HG02840 (cell line): ENCODE results near the gene ZNF136.

Experiments
- ATAC-seq: cut with Tn5 transposase; IDR thresholded peaks from one replicate; pipeline ENCODE4 v1.9.1; 2021; ENCODE audit warnings: mild to moderate bottlenecking, moderate library complexity, moderate number of reproducible peaks; ENCODE audit not compliant: unreplicated experiment, low FRiP score

Gene ZNF136

DNA sequence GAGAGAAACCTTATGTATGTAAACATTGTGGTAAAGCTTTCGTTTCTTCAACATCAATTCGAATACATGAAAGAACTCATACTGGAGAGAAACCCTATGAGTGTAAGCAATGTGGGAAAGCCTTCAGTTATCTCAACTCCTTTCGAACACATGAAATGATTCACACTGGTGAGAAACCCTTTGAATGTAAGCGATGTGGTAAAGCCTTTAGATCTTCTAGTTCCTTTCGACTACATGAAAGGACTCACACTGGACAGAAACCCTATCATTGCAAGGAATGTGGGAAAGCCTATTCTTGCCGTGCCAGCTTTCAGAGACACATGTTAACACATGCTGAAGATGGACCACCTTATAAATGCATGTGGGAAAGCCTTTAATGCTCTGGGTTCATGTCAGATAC lies 24.7 kb downstream of the ZNF136 start:
- no peak for ATAC-seq

DNA sequence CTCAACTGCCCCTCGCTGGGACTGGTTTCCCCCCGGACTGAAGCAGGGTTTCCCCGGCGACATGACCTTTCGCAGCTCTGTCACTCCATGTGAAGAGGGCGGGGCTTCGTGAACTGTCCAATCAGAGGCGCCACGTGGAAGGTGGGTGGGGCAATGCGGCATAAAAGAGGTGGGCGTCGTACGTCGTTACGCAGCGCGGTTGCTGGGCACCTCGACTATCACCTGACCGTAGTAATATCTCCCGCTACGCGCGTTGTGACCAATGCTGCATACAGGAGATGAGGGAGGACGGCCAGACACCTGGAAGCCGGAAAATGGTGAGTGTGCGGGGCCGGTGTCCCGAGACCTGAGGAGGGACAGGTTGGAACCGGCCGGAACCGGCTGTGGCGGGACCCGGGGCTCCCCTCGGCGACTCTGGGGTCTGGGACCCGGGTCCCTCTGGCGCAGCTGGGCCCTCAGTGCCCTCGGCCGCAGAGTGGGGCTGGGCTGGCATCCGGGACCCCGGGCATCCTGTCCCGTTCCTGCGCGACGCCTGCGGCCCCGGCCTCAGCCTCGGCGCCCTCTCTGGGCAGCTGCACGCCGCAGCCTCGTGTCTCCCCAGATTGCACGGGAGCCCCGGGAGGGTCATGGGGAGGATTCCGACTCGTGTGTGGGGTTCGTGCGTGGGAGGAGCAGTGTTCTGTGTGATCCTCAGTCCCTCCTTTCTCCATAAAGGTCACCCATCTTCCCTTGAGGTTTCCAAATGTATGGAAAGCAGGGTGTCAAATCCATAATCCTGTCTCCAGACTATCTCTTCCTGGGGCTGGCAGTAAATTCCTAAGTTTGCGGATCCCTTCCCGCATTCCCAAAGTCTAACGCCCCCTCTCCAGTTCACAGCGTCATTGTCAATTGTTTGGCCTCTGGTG lies 32.2 kb downstream of the ZNF136 start:
- ATAC-seq, result no peak

DNA sequence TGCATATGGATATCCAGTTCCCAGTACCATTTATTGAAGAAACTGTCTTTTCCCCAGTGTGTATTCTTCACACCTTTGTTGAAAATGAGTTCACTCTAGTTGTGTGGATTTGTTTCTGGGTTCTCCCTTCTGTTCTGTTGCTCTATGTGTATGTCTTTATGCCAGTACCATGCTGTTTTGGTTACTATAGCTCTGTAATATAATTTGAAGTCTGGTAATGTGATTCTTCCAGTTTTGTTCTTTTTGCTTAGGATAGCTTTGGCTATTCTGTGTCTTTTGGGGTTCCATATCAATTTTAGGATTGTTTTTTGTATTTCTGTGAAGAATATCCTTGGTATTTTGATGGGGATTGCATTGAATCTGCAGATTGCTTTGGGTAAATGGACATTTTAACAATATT lies 35.2 kb downstream of the ZNF136 start:
- ATAC-seq, result no peak

DNA sequence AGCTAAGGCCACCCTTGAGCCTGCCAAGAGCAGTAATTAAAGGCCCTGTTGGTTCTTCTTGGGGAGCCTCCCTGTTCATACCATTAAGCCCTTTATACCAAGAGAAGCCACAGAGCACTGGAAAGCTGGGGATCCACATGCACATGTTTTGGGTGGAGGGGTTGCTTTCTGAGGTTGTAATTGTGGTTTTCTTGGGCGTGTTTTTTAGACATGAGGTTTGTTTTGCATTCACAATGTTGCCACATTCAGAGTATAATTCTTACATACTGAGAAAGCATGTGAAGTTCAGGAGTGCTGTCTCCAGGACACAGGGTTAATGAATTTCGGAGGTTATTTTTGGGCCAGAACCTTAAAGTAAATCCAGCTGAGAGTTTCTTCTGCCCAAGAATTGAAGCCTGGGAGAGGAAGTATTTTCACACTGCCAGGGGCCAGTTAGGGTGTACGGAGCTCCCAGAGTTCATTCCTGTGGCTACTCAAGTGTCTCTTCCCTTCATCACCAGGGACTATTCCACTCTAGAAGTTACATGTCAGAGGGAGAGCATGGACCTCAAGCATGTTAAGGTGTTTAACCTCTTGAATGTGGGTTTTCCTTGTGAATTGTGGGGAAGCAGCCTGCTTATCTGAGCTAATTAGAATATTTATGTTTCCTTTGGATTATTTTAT lies 37.0 kb downstream of the ZNF136 start:
- ATAC-seq, result no peak

DNA sequence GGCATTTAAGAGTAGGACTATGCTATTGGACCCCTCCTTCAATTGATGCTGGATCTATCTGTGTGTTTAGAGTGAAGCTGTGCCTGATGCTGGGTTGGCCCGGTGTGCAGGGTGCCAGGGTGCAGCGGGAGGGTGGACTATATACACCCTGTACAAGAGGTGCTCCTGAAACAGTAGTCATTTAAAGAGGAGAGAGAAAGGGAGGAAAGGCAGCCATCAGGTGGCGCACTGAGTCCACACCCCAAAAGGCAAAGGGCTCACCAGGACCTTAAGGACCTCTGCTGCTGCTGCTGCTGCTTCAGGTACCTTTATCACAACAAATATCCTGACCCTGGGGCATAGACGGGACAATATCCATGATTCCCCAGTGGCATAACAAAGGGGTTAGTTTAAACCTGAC lies 39.4 kb downstream of the ZNF136 start:
- ATAC-seq, result no peak

DNA sequence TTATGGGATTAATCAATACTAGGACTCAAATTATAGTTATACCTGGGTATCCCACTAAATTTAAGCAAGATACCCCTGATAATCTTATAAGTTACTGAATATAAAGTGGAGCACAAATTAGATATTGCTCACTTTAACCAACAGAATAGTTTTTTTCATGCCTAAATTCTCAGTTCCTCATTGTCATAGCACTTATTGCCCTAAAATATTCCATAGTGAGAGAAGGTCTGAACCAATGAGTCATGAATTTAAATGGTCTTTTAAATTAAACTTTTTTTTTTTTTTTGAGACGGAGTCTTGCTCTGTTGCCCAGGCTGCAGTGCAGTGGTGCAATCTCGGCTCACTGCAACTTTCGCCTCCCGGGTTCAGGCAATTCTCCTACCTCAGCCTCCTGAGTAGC lies 42.4 kb downstream of the ZNF136 start:
- no peak for ATAC-seq

DNA sequence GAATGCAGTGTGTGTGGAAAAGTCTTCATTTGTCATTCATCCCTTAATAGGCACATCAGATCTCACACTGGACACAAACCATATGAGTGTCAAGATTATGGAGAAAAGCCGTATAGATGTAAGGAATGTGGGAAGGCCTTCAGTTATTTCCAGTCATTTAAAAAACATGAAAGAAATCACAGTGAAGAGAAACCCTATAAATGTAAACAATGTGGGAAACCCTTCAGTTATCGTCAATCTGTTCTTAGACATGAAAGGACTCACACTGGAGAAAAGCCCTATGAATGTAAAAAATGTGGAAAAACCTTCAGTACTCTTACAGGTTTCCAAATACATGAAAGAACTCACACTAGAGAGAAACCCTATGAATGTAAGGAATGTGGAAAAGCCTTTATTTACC lies 45.3 kb downstream of the ZNF136 start:
- ATAC-seq, result no peak

DNA sequence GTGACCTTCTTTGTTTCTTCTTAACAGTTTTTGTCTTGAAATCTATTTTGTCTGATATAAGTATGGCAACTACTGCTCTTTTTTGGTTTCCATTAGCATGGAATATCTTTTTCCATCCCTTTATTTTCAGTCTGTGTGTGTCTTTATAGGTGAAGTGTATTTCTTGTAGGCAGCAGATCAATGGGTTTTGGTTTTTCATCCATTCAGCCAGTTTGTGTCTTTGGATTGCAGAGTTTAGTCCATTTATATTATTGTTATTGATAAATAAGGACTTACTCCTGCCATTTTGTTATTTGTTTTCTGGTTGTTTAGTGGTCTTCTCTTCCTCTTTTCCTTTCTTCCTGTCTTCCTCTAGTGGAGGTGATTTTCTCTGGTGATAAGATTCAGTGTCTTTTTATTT lies 54.4 kb downstream of the ZNF136 start:
- ATAC-seq, result no peak

DNA sequence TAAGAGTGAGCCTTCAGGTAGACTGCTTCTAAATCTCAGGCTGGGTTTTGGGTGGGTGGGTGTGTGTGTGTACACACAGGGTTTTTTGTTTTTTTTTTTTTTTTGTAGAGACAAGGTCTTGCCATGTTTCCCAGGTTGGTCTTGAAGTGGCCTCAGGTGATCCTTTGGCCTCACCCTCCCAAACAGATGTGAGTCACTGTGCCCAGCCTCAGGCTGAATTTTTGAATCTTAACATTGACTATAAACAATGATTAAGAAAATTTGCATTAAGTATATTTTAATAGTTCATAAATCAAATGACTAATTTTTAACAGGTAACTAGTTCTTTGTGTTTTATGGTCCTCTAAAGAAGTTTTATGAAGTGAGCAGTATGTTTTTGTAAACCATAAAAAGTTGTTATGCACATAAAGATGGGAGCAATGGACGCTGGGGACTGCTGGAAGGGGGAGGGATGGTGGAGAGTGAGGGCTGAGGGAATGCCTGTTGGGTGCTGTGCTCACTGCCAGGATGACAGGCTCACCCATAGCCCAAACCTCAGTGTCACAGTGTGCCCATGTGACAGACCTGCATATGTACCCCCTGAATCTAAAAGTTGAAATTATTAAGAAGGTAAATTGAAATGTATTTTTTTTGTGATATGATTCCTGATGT lies 60.2 kb downstream of the ZNF136 start:
- ATAC-seq, result no peak

DNA sequence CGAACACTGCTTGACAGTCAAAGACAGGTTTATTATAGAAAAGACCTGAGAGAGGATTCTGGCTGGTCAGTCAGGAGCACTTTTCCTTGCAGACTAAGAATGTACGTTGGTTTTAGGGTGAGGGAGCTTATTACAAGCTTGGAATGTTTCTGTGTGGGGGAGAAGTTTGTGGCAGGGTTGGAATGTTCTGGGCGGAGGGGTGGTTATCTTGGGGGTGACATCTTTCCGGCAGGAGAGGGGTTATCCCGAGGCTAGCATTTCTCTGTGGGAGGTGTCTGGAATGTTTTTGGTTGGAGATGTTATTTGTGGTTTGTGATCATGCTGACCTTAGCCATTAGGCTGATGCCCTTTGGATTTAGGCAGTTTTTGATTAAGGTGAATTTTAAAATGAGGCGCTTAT lies 61.8 kb downstream of the ZNF136 start:
- no peak for ATAC-seq

DNA sequence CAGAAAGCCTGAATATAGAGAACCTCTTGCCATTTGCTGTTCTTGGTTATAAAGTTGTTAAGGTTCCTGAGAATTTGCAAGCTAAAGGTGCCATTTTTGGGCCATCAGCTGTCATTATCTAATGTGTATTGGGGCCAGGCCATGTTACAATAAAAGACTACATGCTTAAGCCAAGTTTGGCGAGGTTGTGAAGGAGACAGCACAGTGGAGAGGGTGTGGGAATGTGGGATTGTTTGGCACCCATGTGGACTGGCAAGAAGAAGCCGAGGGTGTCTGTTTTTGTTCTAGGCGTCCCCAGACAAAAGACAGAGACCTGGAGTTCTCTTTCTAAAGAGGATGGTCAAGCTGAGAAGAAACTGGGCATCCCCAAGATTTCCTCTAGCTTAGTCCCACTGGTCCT lies 67.1 kb downstream of the ZNF136 start:
- no peak for ATAC-seq

DNA sequence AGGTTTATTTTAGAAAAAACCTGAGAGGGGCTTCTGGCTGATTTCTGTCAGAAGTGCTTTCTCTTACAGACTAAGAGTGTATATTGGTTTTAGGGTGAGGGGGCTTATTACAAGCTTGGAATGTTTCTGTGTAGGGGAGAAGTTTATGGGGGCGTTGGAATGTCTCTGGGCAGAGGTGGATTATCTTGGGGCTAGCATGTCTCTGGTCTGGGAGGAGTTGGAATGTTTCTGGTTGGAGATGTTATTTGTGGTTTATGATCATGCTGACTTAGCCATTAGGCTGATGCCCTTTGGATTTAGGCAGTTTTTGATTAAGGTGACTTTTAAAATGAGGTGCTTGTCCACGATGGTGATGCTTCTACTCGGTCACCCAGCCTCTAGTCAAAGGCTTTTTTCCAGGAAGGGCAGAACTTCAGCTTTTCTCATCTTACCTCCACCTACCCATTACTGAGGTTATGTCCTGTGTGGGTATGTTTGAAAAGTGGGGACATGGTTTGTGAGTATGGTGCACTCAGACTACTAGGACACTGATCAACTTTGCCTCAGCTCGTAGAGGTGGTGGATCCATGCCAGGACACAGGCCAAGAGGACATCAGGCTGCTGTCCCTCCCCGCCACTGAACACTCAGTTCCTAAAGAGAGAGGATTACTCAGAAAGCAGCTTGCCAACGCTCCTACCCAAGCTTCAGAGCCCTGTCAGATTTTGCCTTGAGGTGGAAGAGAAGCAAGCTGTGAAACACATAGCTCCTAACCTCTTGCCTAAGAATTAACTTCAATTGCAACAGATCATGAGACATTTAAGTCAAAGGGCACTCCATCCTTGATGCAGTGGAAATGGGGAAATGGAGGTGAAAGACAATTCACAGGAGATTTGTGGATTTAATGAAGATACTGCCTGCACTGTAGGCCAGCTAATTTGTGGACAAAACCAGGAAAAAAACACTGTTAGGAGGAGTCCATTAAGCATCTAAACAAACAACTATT lies 68.1 kb downstream of the ZNF136 start:
- no peak for ATAC-seq

DNA sequence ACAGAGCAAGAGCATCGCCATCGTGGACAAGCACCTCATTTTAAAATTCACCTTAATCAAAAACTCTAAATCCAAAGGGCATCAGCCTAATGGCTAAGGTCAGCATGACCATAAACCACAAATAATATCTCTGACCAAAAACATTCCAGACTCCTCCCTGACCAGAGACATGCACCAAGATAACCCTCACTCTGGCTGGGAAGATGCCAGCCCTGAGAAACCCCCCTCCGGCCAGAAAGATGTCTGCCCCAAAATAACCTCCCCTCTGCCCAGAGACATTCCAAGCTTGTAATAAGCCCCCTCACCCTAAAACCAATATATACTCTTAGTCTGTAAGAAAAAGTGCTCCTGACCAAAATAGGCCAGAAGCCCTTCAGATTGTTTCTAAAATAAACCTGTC lies 70.1 kb downstream of the ZNF136 start:
- no peak for ATAC-seq

DNA sequence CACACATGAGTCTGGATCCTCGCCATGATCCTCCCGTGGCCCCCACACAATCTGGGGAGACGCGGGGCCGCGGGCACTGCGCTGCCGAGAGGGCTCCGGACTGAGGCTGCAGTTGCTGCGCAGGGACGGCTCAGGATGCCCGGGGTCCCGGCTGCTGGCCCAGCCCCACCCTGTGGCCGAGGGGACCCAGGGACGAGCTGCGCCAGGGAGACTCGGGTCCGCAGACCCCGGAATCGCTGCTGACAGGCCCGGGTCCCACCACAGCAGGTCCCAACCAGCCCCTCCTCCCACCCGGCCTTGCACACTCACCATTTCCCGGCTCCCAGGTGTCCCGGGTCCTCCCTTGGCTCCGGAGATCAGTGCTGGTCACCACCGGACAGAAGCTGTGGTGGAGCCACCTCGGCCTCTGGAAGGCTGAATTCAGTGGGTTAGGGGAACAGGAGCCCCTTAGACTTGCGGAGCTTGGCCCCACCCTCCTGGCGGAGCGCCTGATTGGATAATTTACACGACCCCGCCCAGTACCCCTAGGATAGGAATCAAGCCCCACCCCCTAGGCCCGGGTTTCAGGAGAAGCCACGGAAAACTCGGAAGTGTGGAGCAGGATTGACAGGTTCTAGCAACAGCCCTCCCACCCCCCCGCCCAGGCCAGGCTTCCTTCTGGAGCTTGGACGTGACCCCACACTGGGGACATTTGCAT lies 74.4 kb downstream of the ZNF136 start:
- ATAC-seq, result no peak
